T-cell (primary cell): ENCODE data around the gene MAP2K3. TPM values are rescaled to one million over a fixed set of nuclear protein-coding genes. Genes with fewer than 3 reads are reported as not detected.

Experiments used
- ATAC-seq, 4 experiments: fragments of 200-7000 bp in 3 of 4; fragments of 150-1000 bp in 1 of 4; cut with Tn5 transposase; replicated peaks in 1 of 4; 1 replicate in 3 of 4; 2 replicates in 1 of 4; pipeline ENCODE4 v1.10.0; 2021; ENCODE audit warnings: moderate library complexity in 3 of 4, mild to moderate bottlenecking in 2 of 4, moderate number of reproducible peaks in 1 of 4
- CTCF ChIA-PET, 2 donors: fragments of 300-600 bp; sonication (Branson Sonifier 250); formaldehyde crosslinking; loops; one replicate each; lab custom pipeline; 2022; ENCODE audit warnings: antibody characterized with exemption in 2 of 2; lab: Charles Lee
- POLR2A ChIA-PET, 2 donors: fragments of 300-600 bp; sonication (Branson Sonifier 250); formaldehyde crosslinking; loops; one replicate each; lab custom pipeline; 2022; ENCODE audit warnings: antibody characterized with exemption in 2 of 2; lab: Charles Lee
- DNase-seq, 35 experiments: peaks; one replicate each; pipeline versions ENCODE4 v3.0.0 to v3.0.0-alpha.2; 2013 to 2023
- H3K27ac ChIP-seq: one replicate; pipeline ENCODE4 v1.5.1; 2013; ENCODE audit warnings: low read length
- H3K27me3 ChIP-seq, 2 experiments: replicated peaks in 1 of 2; 1 replicate in 1 of 2; 2 replicates in 1 of 2; pipeline versions ENCODE4 v1.6.1 to v1.7.0; 2013; ENCODE audit warnings: low read length in 1 of 2, mixed read lengths in 1 of 2; ENCODE audit not compliant: control insufficient read depth in 2 of 2, insufficient read depth in 2 of 2; ENCODE audit errors: extremely low read depth in 1 of 2
- H3K36me3 ChIP-seq, 2 donors: 1 replicate in 1 of 2; 2 replicates in 1 of 2; pipeline versions ENCODE4 v1.6.1 to v1.7.0; 2013; ENCODE audit warnings: low read length in 1 of 2; ENCODE audit not compliant: control insufficient read depth in 2 of 2, insufficient read depth in 1 of 2; ENCODE audit errors: extremely low read depth in 1 of 2
- H3K4me1 ChIP-seq, 2 experiments: 1 replicate in 1 of 2; 2 replicates in 1 of 2; pipeline versions ENCODE4 v1.6.1 to v1.7.0; 2013; ENCODE audit warnings: low read length in 2 of 2, mixed read lengths in 1 of 2; ENCODE audit not compliant: insufficient read depth in 2 of 2, control insufficient read depth in 1 of 2; ENCODE audit errors: extremely low read depth in 1 of 2
- H3K4me3 ChIP-seq, 2 donors: 1 replicate in 1 of 2; 2 replicates in 1 of 2; pipeline versions ENCODE4 v1.5.1 to v1.7.0; 2013; ENCODE audit warnings: mild to moderate bottlenecking in 2 of 2, low read length in 1 of 2, moderate library complexity in 1 of 2; ENCODE audit not compliant: control insufficient read depth in 1 of 2; ENCODE audit errors: extremely low read depth in 1 of 2
- H3K9me3 ChIP-seq: 2 replicates; pipeline ENCODE4 v1.7.0; 2013
- H3K27ac Mint-ChIP-seq, 2 donors: one replicate each; pipeline ENCODE4 v1.8.0; 2020 to 2021; ENCODE audit warnings: mild to moderate bottlenecking in 2 of 2, mixed read lengths in 2 of 2
- H3K27me3 Mint-ChIP-seq, 2 donors: one replicate each; pipeline ENCODE4 v1.8.0; 2021 to 2022; ENCODE audit warnings: mixed read lengths in 2 of 2
- H3K36me3 Mint-ChIP-seq: one replicate; pipeline ENCODE4 v1.8.0; 2021; ENCODE audit warnings: mixed read lengths
- H3K4me1 Mint-ChIP-seq, 3 donors: one replicate each; pipeline ENCODE4 v1.8.0; 2020 to 2022; ENCODE audit warnings: mixed read lengths in 3 of 3, mild to moderate bottlenecking in 1 of 3
- H3K4me3 Mint-ChIP-seq, 3 donors: one replicate each; pipeline ENCODE4 v1.8.0; 2020 to 2022; ENCODE audit warnings: mild to moderate bottlenecking in 3 of 3, mixed read lengths in 3 of 3, moderate library complexity in 3 of 3
- H3K9me3 Mint-ChIP-seq, 3 donors: one replicate each; pipeline ENCODE4 v1.8.0; 2020 to 2022; ENCODE audit warnings: mixed read lengths in 3 of 3
- WGBS: methylation state at CpG from one replicate; pipeline ENCODE4 v1.1.5; 2013; ENCODE audit warnings: missing lambda C conversion rate; ENCODE audit not compliant: insufficient coverage; 5-methylcytosine and 5-hydroxymethylcytosine counted together
- total RNA-seq, 35 experiments: library from RNA in 6 of 35; stranded (reverse) in 6 of 35; fragments of 120-200 nt in 1 of 35; gene quantifications; one replicate each; pipeline versions ENCODE4 v1.2.1 to v1.2.4 and lab custom pipeline; 2013 to 2026

Gene MAP2K3
- total RNA-seq, 5 donors from 2014 or later (not counting 1 experiment from before 2014, with no cell fraction given), result 36.9 to 61.3 (median 57.1) TPM

DNA sequence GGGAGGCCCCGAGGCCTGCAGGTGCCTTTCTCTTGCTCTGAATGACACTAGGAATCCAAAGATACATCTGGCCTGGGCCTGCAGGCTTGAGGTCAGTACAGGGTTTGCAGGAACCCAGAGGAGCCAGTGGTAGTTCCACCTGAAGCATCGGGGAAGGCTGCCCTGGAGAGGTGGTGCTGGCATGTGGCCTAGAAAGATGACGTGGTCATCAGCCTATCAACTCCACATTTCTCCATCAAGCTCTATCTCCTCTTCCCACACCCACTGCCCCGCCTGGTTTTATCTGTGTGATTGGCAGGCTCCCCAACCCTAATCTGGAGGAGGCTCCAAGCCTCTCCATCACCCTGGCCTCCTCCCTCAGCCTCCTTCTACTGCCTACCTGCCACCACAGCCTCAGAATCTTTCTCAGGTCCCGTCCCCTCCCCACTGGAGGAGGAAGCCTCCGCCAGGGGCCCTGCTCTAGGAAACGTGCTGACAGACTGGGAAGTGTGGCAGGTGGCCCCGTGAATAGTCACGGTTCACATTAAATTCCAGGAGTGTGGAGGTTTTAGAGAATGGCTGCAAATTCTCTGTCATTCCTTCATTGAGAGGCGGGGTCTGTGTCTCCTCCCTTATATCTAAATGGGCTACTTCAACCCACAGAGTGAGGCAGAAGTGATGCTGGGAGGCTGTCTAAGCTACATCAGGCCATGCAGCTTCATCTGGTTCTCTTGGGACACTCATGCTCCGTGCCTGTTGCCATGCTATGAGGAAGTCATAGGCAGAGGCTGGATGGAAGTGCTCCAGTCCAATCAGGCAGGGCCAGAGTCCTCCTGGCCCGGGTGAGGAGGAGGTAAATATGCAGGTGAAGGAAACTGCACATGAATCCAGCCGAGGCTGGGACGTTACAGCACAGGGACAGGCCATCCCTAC is 11.4 kb upstream of the MAP2K3 start:
- Histone ChIP-seq H3K27me3 (no peaks in the 10 kb centered on the region), H3K27ac (no peak overlapping the region), H3K9me3 (no peaks in the 10 kb centered on the region), H3K4me1 (peaks cover 9 to 39% of the 10 kb centered on the region in 2 experiments), H3K36me3 (no peaks in the 10 kb centered on the region), H3K4me3 (no peak overlapping the region)
- no peaks in the 10 kb centered on the region for H3K9me3 Mint-ChIP-seq
- H3K27ac Mint-ChIP-seq, result no peak overlapping the region
- no peak for ATAC-seq
- ChIA-PET CTCF (no interaction called here), POLR2A (interaction anchor here (0.5 kb wide), 2 partner anchors 9 to 184 kb away, joined by 6 to 7 read pairs; no protein-coding TSS in a partner anchor)
- H3K4me3 Mint-ChIP-seq, result no peak overlapping the region
- H3K4me1 Mint-ChIP-seq, result peaks cover 32 to 41% (median 39%) of the 10 kb centered on the region in 3 donors
- no peaks in the 10 kb centered on the region for H3K27me3 Mint-ChIP-seq
- 83% methylated on average over 4 of the region's 14 CpGs for WGBS
- no peak for DNase-seq
- H3K36me3 Mint-ChIP-seq, result no peaks in the 10 kb centered on the region

DNA sequence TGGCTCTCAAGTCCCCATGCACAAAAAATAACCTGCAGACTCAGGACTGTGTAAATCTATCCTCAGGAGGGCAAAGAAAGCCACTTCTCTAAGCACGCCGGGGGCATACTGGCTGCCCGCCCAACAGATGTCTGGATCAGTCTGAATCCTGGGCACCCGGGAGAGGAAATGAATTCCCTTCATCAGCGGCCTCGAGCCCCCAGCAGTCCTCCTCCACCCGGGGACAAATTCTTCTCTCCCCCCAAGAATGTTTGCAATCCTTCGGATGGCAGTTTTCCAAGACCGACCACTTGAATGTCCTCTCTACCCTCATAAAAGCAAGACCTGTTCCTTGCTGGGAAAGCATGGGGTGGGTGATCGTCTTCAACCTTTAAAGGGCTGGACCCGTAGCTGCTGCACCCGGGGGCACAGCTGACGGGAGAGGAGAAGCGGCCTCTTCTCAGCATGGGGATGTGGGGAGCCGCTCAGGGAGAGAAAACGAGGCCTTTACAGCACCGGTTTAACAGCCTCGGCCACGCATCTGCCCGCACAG is 9.4 kb upstream of the MAP2K3 start:
- H3K4me3 Mint-ChIP-seq, result peak overlapping the region; percentile 88 to 90 (median 89)
- H3K36me3 ChIP-seq, result no peaks in the 10 kb centered on the region
- H3K9me3 Mint-ChIP-seq, result no peaks in the 10 kb centered on the region
- peaks cover 41 to 47% (median 43%) of the 10 kb centered on the region in 3 donors for H3K4me1 Mint-ChIP-seq
- peak overlapping the region; percentile 41 to 60 for H3K4me3 ChIP-seq
- no peaks in the 10 kb centered on the region for H3K27me3 Mint-ChIP-seq
- no peaks in the 10 kb centered on the region for H3K36me3 Mint-ChIP-seq
- H3K27me3 ChIP-seq, result no peaks in the 10 kb centered on the region
- no peaks in the 10 kb centered on the region for H3K9me3 ChIP-seq
- H3K27ac Mint-ChIP-seq, result no peak overlapping the region
- WGBS, result 24% methylated on average over 17 of the region's 20 CpGs
- no peak overlapping the region for H3K27ac ChIP-seq
- H3K4me1 ChIP-seq, result peaks cover 17 to 48% of the 10 kb centered on the region in 2 experiments
- CTCF ChIA-PET, result interaction anchor here in 1 of 2 donors (0.6 to 1.8 kb wide), 2 partner anchors 42 to 156 kb away, joined by 3 to 12 read pairs; no protein-coding TSS in a partner anchor
- DNase-seq, result peak in 2 of 35 experiments; percentile 17 to 38
- POLR2A ChIA-PET, result no interaction called here
- ATAC-seq, result peak; percentile 4 to 18 (median 15)

DNA sequence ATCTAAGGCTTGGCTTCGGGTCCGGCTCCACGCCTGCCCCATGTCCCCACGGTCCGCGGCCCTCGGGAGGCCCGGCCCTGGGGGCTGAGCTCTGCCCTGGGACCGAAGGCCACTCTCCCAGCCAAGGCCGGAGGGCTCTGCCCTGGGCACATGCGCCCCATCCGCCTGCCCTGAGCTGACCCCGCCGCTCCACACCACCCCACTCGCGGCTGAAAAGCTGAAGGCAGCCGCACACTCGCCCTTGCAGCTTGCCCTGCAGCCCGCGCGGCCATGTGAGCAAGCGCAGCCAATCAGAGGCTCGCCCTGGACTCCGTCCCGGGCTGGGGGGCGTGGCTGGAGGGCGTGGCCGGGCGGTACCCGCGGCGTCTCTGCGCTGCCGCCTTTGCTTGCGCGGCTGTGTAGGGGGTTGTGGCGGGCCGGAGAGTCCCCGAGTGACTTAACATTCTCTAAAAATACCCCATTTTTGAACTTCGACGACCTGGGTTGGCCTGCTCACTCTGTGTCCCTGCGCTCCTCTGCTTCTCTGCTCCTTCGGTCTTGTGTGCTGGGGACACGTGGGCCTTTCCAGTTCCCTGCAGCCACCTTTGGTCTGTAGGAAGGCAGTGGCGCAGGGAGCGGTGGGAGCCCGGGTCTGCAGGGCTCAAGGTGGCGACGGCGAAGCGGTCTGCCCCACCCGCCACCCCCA is 8.8 kb upstream of the MAP2K3 start:
- no peaks in the 10 kb centered on the region for H3K9me3 Mint-ChIP-seq
- H3K9me3 ChIP-seq, result no peaks in the 10 kb centered on the region
- H3K4me1 ChIP-seq, result peaks cover 17 to 51% of the 10 kb centered on the region in 2 experiments
- peak overlapping the region; percentile 88 to 90 (median 89) for H3K4me3 Mint-ChIP-seq
- H3K36me3 Mint-ChIP-seq, result no peaks in the 10 kb centered on the region
- no peaks in the 10 kb centered on the region for H3K27me3 Mint-ChIP-seq
- peak; percentile 85 to 88 (median 86) for ATAC-seq
- H3K4me3 ChIP-seq, result peak overlapping the region; percentile 41 to 60
- POLR2A ChIA-PET, result interaction anchor here in 1 of 2 donors (0.6 kb wide), 1 partner anchor 1898 kb away, joined by 3 read pairs; no protein-coding TSS in a partner anchor
- H3K4me1 Mint-ChIP-seq, result peaks cover 45 to 53% (median 48%) of the 10 kb centered on the region in 3 donors
- H3K27ac ChIP-seq, result peak overlapping the region; percentile 87
- H3K36me3 ChIP-seq, result no peaks in the 10 kb centered on the region
- 0% methylated on average over 39 of the region's 52 CpGs for WGBS
- CTCF ChIA-PET, result interaction anchor here (0.6 to 1.8 kb wide), 3 partner anchors 144 to 339 kb away, joined by 4 to 12 read pairs (median 6); no protein-coding TSS in a partner anchor
- peak overlapping the region; percentile 91 to 92 for H3K27ac Mint-ChIP-seq
- H3K27me3 ChIP-seq, result no peaks in the 10 kb centered on the region
- DNase-seq, result peak; percentile 75 to 97 (median 89)

DNA sequence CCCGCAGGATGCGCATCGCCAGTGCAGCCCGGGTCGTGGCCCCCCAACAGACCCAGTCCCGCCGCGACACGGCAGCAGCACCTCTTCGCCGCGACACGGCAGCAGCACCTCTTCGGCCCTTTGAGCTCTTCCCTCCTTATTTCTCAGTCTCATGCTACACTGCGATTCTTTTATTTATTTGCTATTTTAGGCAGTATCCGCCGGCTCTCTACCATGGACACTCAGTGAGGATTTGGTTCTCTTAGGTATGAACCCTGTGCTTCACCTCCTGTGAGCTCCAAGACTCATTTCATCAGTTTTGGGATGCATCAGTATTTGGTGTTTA is 8.3 kb upstream of the MAP2K3 start:
- Mint-ChIP-seq H3K9me3 (no peaks in the 10 kb centered on the region), H3K4me3 (peak overlapping the region; percentile 88 to 90 (median 89)), H3K4me1 (peaks cover 45 to 54% (median 52%) of the 10 kb centered on the region in 3 donors), H3K27ac (peak overlapping the region; percentile 91 to 92), H3K36me3 (no peaks in the 10 kb centered on the region), H3K27me3 (no peaks in the 10 kb centered on the region)
- POLR2A ChIA-PET, result interaction anchor here in 1 of 2 donors (0.6 kb wide), 1 partner anchor 1899 kb away, joined by 3 read pairs; no protein-coding TSS in a partner anchor
- Histone ChIP-seq H3K27me3 (no peaks in the 10 kb centered on the region), H3K4me1 (peaks cover 17 to 51% of the 10 kb centered on the region in 2 experiments), H3K9me3 (no peaks in the 10 kb centered on the region), H3K27ac (peak overlapping the region; percentile 87), H3K4me3 (peak overlapping the region; percentile 41 to 60), H3K36me3 (no peaks in the 10 kb centered on the region)
- CTCF ChIA-PET, result interaction anchor here (0.6 to 1.8 kb wide), 6 partner anchors 13 to 339 kb away, joined by 3 to 12 read pairs (median 4); no protein-coding TSS in a partner anchor
- ATAC-seq, result no peak
- DNase-seq, result no peak
- 50% methylated on average over 2 of the region's 17 CpGs for WGBS

DNA sequence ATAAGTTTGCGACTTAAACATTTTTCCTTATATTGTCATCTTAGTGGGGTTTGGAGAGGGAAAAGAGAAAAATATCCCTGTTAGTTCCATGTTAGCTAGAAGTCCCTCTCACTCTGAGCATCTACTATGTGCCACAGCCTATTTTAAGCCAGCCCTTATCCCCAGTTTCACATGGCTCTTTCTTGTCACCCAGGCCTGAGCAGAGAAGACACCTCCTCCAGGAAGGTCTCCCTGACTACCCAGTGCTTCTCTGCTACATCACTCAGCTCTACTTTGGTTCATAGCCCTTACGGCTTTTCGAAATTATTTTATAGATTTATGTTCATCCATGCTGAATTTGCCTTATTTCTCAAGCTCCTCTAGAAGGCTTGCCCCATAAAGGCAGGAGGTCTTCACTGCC is 7.2 kb upstream of the MAP2K3 start:
- Mint-ChIP-seq H3K4me3 (peak overlapping the region in 2 of 3 donors; percentile 46 to 90), H3K27me3 (no peaks in the 10 kb centered on the region), H3K27ac (peak overlapping the region; percentile 13 to 55), H3K36me3 (no peaks in the 10 kb centered on the region), H3K4me1 (peaks cover 45 to 58% (median 54%) of the 10 kb centered on the region in 3 donors), H3K9me3 (no peaks in the 10 kb centered on the region)
- Histone ChIP-seq H3K9me3 (no peaks in the 10 kb centered on the region), H3K27ac (no peak overlapping the region), H3K4me3 (no peak overlapping the region), H3K4me1 (peaks cover 17 to 51% of the 10 kb centered on the region in 2 experiments), H3K27me3 (no peaks in the 10 kb centered on the region), H3K36me3 (no peaks in the 10 kb centered on the region)
- ATAC-seq (no peak), DNase-seq (no peak)
- ChIA-PET POLR2A (no interaction called here), CTCF (interaction anchor here (0.6 to 1.3 kb wide), 3 partner anchors 10 to 234 kb away, joined by 3 read pairs; no protein-coding TSS in a partner anchor)
- WGBS, result 100% methylated on average over 1 of the region's 3 CpGs
